ENCODE measurements around the gene C12orf42. TPM values are rescaled to one million over a fixed set of nuclear protein-coding genes. Genes with fewer than 3 reads are reported as not detected.

Gene C12orf42
- total RNA-seq, 2 experiments from 2014 or later, result 3.9 to 4.8 TPM

DNA sequence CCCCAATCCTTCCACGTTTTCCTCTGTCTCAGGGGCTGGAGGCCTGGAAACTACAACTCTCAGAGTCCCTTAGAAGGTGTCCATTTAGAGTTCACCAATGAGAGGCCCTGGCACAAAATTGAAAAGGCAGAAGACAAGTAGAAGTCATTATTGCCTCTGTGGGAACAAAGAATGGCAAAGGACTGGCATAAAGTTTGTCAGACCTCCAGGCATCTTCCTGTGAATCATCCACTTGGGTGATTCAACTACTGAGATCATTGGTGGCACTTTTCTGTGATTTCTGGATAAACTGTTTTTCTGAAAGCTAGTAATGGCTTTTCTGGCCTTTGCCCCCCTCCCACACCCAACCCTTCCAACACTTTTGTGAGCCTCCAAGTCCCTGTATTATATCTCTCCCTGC lies 42.6 kb upstream of the C12orf42 start:
- DNase-seq, result no peak
- Mint-ChIP-seq H3K36me3 (ENCODE audit: low read depth) (no peaks in the 10 kb centered on the region), H3K4me1 (ENCODE audit: low read depth) (no peaks in the 10 kb centered on the region), H3K9me3 (no peaks in the 10 kb centered on the region), H3K27ac (no peak overlapping the region), H3K4me3 (no peak overlapping the region), H3K27me3 (peaks cover 8% of the 10 kb centered on the region)
- TF ChIP-seq, protein P1, sequence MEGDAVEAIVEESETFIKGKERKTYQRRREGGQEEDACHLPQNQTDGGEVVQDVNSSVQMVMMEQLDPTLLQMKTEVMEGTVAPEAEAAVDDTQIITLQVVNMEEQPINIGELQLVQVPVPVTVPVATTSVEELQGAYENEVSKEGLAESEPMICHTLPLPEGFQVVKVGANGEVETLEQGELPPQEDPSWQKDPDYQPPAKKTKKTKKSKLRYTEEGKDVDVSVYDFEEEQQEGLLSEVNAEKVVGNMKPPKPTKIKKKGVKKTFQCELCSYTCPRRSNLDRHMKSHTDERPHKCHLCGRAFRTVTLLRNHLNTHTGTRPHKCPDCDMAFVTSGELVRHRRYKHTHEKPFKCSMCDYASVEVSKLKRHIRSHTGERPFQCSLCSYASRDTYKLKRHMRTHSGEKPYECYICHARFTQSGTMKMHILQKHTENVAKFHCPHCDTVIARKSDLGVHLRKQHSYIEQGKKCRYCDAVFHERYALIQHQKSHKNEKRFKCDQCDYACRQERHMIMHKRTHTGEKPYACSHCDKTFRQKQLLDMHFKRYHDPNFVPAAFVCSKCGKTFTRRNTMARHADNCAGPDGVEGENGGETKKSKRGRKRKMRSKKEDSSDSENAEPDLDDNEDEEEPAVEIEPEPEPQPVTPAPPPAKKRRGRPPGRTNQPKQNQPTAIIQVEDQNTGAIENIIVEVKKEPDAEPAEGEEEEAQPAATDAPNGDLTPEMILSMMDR (IDR thresholded peaks at IDR 0.05), result no peak
- no peak overlapping the region for H3K4me3 ChIP-seq (ENCODE audit: low read length)
- POLR2A ChIA-PET, result no interaction called here
- no peak overlapping the region for H3K27ac ChIP-seq (ENCODE audit: low read depth in 1 of 2, low read length in 2 of 2)
- ATAC-seq (ENCODE audit: poor library complexity), result no peak
- intact Hi-C loops (cut with DNase I, micrococcal nuclease), result no loop called here
- no peaks in the 10 kb centered on the region for H3K9me3 ChIP-seq (ENCODE audit: control insufficient read depth in 1 of 2, insufficient read depth in 1 of 2, low read length in 2 of 2)
- H3K36me3 ChIP-seq (ENCODE audit: insufficient read depth, low read length), result no peaks in the 10 kb centered on the region
- H3K4me1 ChIP-seq (ENCODE audit: insufficient read depth, low read length), result no peaks in the 10 kb centered on the region
- CTCF ChIA-PET, result no interaction called here
- H3K27me3 ChIP-seq (ENCODE audit: control insufficient read depth in 1 of 2, insufficient read depth in 2 of 2, low read length in 2 of 2), result no peaks in the 10 kb centered on the region

- Mint-ChIP-seq H3K27me3 (peaks cover 14% of the 10 kb centered on the region), H3K9me3 (no peaks in the 10 kb centered on the region), H3K36me3 (ENCODE audit: low read depth) (no peaks in the 10 kb centered on the region), H3K4me3 (no peak overlapping the region), H3K4me1 (ENCODE audit: low read depth) (no peaks in the 10 kb centered on the region), H3K27ac (no peak overlapping the region)
- ATAC-seq (ENCODE audit: poor library complexity), result no peak
- TF ChIP-seq, protein P1 (IDR thresholded peaks at IDR 0.05), result no peak
- POLR2A ChIA-PET, result no interaction called here
- Histone ChIP-seq H3K4me3 (ENCODE audit: low read length) (no peak overlapping the region), H3K9me3 (ENCODE audit: control insufficient read depth in 1 of 2, insufficient read depth in 1 of 2, low read length in 2 of 2) (no peaks in the 10 kb centered on the region), H3K27ac (ENCODE audit: low read depth in 1 of 2, low read length in 2 of 2) (no peak overlapping the region), H3K4me1 (ENCODE audit: insufficient read depth, low read length) (no peaks in the 10 kb centered on the region), H3K36me3 (ENCODE audit: insufficient read depth, low read length) (no peaks in the 10 kb centered on the region), H3K27me3 (ENCODE audit: control insufficient read depth in 1 of 2, insufficient read depth in 2 of 2, low read length in 2 of 2) (no peaks in the 10 kb centered on the region)
- CTCF ChIA-PET, result no interaction called here
- intact Hi-C loops (cut with DNase I, micrococcal nuclease), result no loop called here
- no peak for DNase-seq
These were observed 34.7 kb upstream of the C12orf42 start for GRCh38 chr12:103530307-103531066.

GRCh38 chr12:103529306-103529705 lies 33.5 kb upstream of the C12orf42 start:
- Mint-ChIP-seq H3K27me3 (peaks cover 6% of the 10 kb centered on the region), H3K9me3 (no peaks in the 10 kb centered on the region), H3K27ac (no peak overlapping the region), H3K4me1 (ENCODE audit: low read depth) (no peaks in the 10 kb centered on the region), H3K4me3 (no peak overlapping the region), H3K36me3 (ENCODE audit: low read depth) (no peaks in the 10 kb centered on the region)
- DNase-seq (no peak), ATAC-seq (ENCODE audit: poor library complexity) (no peak)
- no peaks in the 10 kb centered on the region for H3K4me1 ChIP-seq (ENCODE audit: insufficient read depth, low read length)
- TF ChIP-seq, protein P1 (IDR thresholded peaks at IDR 0.05), result no peak
- ChIA-PET POLR2A (no interaction called here), CTCF (no interaction called here)
- H3K9me3 ChIP-seq (ENCODE audit: control insufficient read depth in 1 of 2, insufficient read depth in 1 of 2, low read length in 2 of 2), result no peaks in the 10 kb centered on the region
- H3K27ac ChIP-seq (ENCODE audit: low read depth in 1 of 2, low read length in 2 of 2), result no peak overlapping the region
- H3K27me3 ChIP-seq (ENCODE audit: control insufficient read depth in 1 of 2, insufficient read depth in 2 of 2, low read length in 2 of 2), result no peaks in the 10 kb centered on the region
- no peaks in the 10 kb centered on the region for H3K36me3 ChIP-seq (ENCODE audit: insufficient read depth, low read length)
- intact Hi-C loops (cut with DNase I, micrococcal nuclease), result no loop called here
- H3K4me3 ChIP-seq (ENCODE audit: low read length), result no peak overlapping the region
